ENCODE results near the gene ZEB2. TPM values are rescaled to one million over a fixed set of nuclear protein-coding genes. Genes with fewer than 3 reads are reported as not detected.

The ZEB2 gene
- total RNA-seq, 2 experiments from 2014 or later = 13.5 to 14.9 TPM

GRCh38 chr2:144438801-144439631, 80.9 kb downstream of the ZEB2 start:
- ATAC-seq = no peak
- Mint-ChIP-seq H3K4me1 (ENCODE audit: low read depth) (no peaks in the 10 kb centered on the region), H3K27me3 (no peaks in the 10 kb centered on the region), H3K4me3 (no peak overlapping the region), H3K36me3 (ENCODE audit: low read depth) (peaks cover 5% of the 10 kb centered on the region), H3K9me3 (no peaks in the 10 kb centered on the region), H3K27ac (no peak overlapping the region)
- no peak for DNase-seq
- ChIA-PET POLR2A (no interaction called here), CTCF (interaction anchor here (1.0 kb wide), 1 partner anchor 13 kb away, joined by 4 read pairs; no protein-coding TSS in a partner anchor)
- intact Hi-C loops (cut with micrococcal nuclease) = no loop called here
- TF ChIP-seq CTCF (IDR thresholded peaks at IDR 0.05) = no peak

GRCh38 chr2:144437636-144438035, 82.3 kb downstream of the ZEB2 start:
- ChIA-PET CTCF (interaction anchor here (0.6 to 1.0 kb wide), 3 partner anchors 9 to 146 kb away, joined by 3 to 4 read pairs (median 3); no protein-coding TSS in a partner anchor), POLR2A (no interaction called here)
- intact Hi-C loops (cut with micrococcal nuclease) = no loop called here
- no peak for ATAC-seq
- Mint-ChIP-seq H3K9me3 (no peaks in the 10 kb centered on the region), H3K27me3 (no peaks in the 10 kb centered on the region), H3K36me3 (ENCODE audit: low read depth) (peaks cover 5% of the 10 kb centered on the region), H3K27ac (no peak overlapping the region), H3K4me3 (no peak overlapping the region), H3K4me1 (ENCODE audit: low read depth) (no peaks in the 10 kb centered on the region)
- TF ChIP-seq CTCF (IDR thresholded peaks at IDR 0.05) = no peak
- DNase-seq = no peak

DNA sequence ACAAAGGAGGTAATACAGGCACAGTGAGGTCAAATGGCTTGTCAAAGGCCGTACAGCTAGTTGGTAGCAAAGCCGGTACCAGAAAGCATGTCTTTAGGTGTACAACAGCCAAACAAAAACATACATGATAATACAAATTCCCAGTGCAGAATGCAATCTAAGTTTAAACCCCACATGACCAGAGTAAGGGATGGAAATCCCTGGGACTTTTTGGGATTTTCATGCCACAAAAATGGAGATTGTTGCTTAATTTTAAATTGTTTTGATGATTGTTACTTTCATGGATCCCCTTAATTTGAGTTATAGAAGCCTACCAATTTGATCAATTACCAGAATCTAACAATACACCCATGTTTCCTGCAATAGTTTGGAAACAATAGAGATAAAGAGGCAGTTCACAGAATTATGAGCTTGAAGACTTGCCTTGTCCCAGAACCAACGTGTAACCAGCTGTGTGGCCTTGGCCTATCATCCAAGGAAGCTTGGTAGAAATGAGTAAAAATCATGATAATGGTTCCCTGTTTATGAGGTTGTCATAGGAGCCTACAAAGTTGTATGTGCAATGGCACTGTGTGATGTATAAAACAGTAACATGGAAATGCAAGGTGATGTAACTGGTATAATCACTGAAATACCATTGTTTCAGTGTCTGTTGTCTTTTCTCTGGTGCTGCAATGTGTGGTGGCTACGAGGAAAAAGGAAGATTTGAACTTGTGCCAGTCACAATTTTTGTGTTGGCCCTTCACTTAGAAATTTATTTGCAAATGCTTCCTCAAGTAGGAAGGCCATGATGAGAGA, 85.3 kb downstream of the ZEB2 start:
- peaks cover 5% of the 10 kb centered on the region for H3K36me3 Mint-ChIP-seq (ENCODE audit: low read depth)
- H3K4me1 Mint-ChIP-seq (ENCODE audit: low read depth) = no peaks in the 10 kb centered on the region
- no peaks in the 10 kb centered on the region for H3K9me3 Mint-ChIP-seq
- no peak overlapping the region for H3K4me3 Mint-ChIP-seq
- no peak overlapping the region for H3K27ac Mint-ChIP-seq
- no peak for TF ChIP-seq CTCF (IDR thresholded peaks at IDR 0.05)
- H3K27me3 Mint-ChIP-seq = no peaks in the 10 kb centered on the region
- DNase-seq = no peak
- ChIA-PET POLR2A (no interaction called here), CTCF (interaction anchor here (1.5 to 1.7 kb wide), 2 partner anchors 15 to 19 kb away, joined by 4 to 7 read pairs; no protein-coding TSS in a partner anchor)
- ATAC-seq = no peak
- intact Hi-C loops (cut with micrococcal nuclease) = no loop called here

DNA sequence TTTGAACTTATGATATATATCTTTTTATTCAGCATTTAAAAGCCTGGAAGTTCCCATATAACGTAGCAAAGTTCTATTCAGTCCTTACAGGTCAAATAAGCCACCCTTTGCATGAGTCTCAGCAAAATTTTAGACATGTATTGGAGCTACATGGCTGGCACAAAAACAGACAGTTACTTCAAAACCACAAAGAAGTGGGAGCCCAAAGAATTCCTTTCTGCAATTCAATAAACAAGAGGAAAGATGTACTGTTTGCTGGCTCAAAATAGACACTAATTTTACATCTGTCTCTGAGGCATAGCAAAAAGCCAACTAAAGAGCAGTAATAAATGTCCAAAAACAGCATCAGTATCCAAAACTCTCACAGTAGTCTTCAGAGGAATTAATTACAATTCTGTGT, 87.0 kb downstream of the ZEB2 start:
- no peak for DNase-seq
- POLR2A ChIA-PET = interaction anchor here (0.9 kb wide), 1 partner anchor 12 kb away, joined by 3 read pairs; no protein-coding TSS in a partner anchor
- Mint-ChIP-seq H3K27ac (no peak overlapping the region), H3K36me3 (ENCODE audit: low read depth) (peaks cover 11% of the 10 kb centered on the region), H3K4me3 (no peak overlapping the region), H3K9me3 (no peaks in the 10 kb centered on the region), H3K27me3 (no peaks in the 10 kb centered on the region), H3K4me1 (ENCODE audit: low read depth) (peaks cover 2% of the 10 kb centered on the region)
- TF ChIP-seq CTCF (IDR thresholded peaks at IDR 0.05) = no peak
- no peak for ATAC-seq
- intact Hi-C loops (cut with micrococcal nuclease) = no loop called here
- CTCF ChIA-PET = no interaction called here

Measured in activated CD8-positive, alpha-beta T cell treated with anti-CD3 and anti-CD28 coated beads for 36 hours (primary cell).